ENCODE measurements around the gene DDX23. TPM values are rescaled to one million over a fixed set of nuclear protein-coding genes. Genes with fewer than 3 reads are reported as not detected.

Gene DDX23
- total and polyA plus RNA-seq, 2 experiments from 2014 or later, result 41.7 to 74.8 TPM

- Histone ChIP-seq H3K27me3 (no peaks in the 10 kb centered on the region), H3K9me3 (ENCODE audit: low read depth) (no peaks in the 10 kb centered on the region), H3K4me2 (peak overlapping the region; percentile 8), H4K20me1 (ENCODE audit: insufficient read depth, poor library complexity, severe bottlenecking) (no peaks in the 10 kb centered on the region), H3K4me1 (ENCODE audit: insufficient read depth) (peaks cover 34% of the 10 kb centered on the region), H3K36me3 (replicated peaks; ENCODE audit: insufficient read depth, low read depth) (no peaks in the 10 kb centered on the region), H3K9me2 (replicated peaks; ENCODE audit: insufficient read depth) (no peaks in the 10 kb centered on the region), H3K4me3 (no peak overlapping the region), H3K27ac (peak overlapping the region; percentile 46), H3K79me2 (no peaks in the 10 kb centered on the region), H2AFZ (no peak overlapping the region)
- DNase-seq (ENCODE audit: low spot score), result peak; percentile 76
- 28% methylated on average over 5 of the region's 5 CpGs for WGBS (ENCODE audit: low lambda C conversion rate, missing lambda C conversion rate)
- TF ChIP-seq EZH2phosphoT487 (IDR thresholded peaks at IDR 0.05; ENCODE audit: low read depth, severe bottlenecking, unreplicated experiment), result no peak
- no peak for TF ChIP-seq EZH2 (IDR thresholded peaks at IDR 0.05; ENCODE audit: borderline replicate concordance)
- no peak for TF ChIP-seq CTCF (IDR thresholded peaks at IDR 0.05; ENCODE audit: poor library complexity)
Observed at GRCh38 chr12:48810903-48811431, 41.0 kb downstream of the DDX23 start.

- H4K20me1 ChIP-seq (ENCODE audit: insufficient read depth, poor library complexity, severe bottlenecking), result no peaks in the 10 kb centered on the region
- H3K27ac ChIP-seq, result no peak overlapping the region
Observed at GRCh38 chr12:48807981-48808380, 44.0 kb downstream of the DDX23 start.

GRCh38 chr12:48803675-48804074, 48.3 kb downstream of the DDX23 start:
- Histone ChIP-seq H3K27me3 (no peaks in the 10 kb centered on the region), H3K36me3 (replicated peaks; ENCODE audit: insufficient read depth, low read depth) (no peaks in the 10 kb centered on the region), H3K4me1 (ENCODE audit: insufficient read depth) (no peaks in the 10 kb centered on the region), H3K4me2 (no peak overlapping the region), H3K9me3 (ENCODE audit: low read depth) (no peaks in the 10 kb centered on the region), H2AFZ (no peak overlapping the region), H3K27ac (no peak overlapping the region), H3K9me2 (replicated peaks; ENCODE audit: insufficient read depth) (no peaks in the 10 kb centered on the region), H4K20me1 (ENCODE audit: insufficient read depth, poor library complexity, severe bottlenecking) (no peaks in the 10 kb centered on the region), H3K79me2 (no peaks in the 10 kb centered on the region), H3K4me3 (no peak overlapping the region)
- no peak for TF ChIP-seq EZH2 (IDR thresholded peaks at IDR 0.05; ENCODE audit: borderline replicate concordance)
- no peak for TF ChIP-seq CTCF (IDR thresholded peaks at IDR 0.05; ENCODE audit: poor library complexity)
- no peak for TF ChIP-seq EZH2phosphoT487 (IDR thresholded peaks at IDR 0.05; ENCODE audit: low read depth, severe bottlenecking, unreplicated experiment)
- DNase-seq (ENCODE audit: low spot score), result no peak
- 55% methylated on average over 1 of the region's 1 CpG for WGBS (ENCODE audit: low lambda C conversion rate, missing lambda C conversion rate)

More at GRCh38 chr12:48807981-48808380, 44.0 kb downstream of the DDX23 start:
- H3K9me2 ChIP-seq (replicated peaks; ENCODE audit: insufficient read depth), result no peaks in the 10 kb centered on the region
- no peak for DNase-seq (ENCODE audit: low spot score)
- 96% methylated on average over 3 of the region's 3 CpGs for WGBS (ENCODE audit: low lambda C conversion rate, missing lambda C conversion rate)
- H3K4me3 ChIP-seq, result no peak overlapping the region
- no peak for TF ChIP-seq EZH2 (IDR thresholded peaks at IDR 0.05; ENCODE audit: borderline replicate concordance)
- TF ChIP-seq EZH2phosphoT487 (IDR thresholded peaks at IDR 0.05; ENCODE audit: low read depth, severe bottlenecking, unreplicated experiment), result no peak
- TF ChIP-seq CTCF (IDR thresholded peaks at IDR 0.05; ENCODE audit: poor library complexity), result no peak
- H3K27me3 ChIP-seq, result no peaks in the 10 kb centered on the region
- H3K4me1 ChIP-seq (ENCODE audit: insufficient read depth), result peaks cover 22% of the 10 kb centered on the region
- H3K4me2 ChIP-seq, result no peak overlapping the region
- H3K36me3 ChIP-seq (replicated peaks; ENCODE audit: insufficient read depth, low read depth), result no peaks in the 10 kb centered on the region
- H3K9me3 ChIP-seq (ENCODE audit: low read depth), result no peaks in the 10 kb centered on the region
- H2AFZ ChIP-seq, result no peak overlapping the region
- no peaks in the 10 kb centered on the region for H3K79me2 ChIP-seq
